HK-2 (cell line): ENCODE measurements around the gene SIRT5.

ENCODE experiments used
- DNase-seq: peaks from one replicate; pipeline ENCODE4 v3.0.0-alpha.2; 2018; ENCODE audit not compliant: unreplicated experiment

SIRT5 gene

GRCh38 chr6:13589801-13590200 is 15.4 kb downstream of the SIRT5 start:
- no peak for DNase-seq

GRCh38 chr6:13590574-13591153 is 16.3 kb downstream of the SIRT5 start:
- DNase-seq, result no peak

- no peak for DNase-seq
Observed at GRCh38 chr6:13591205-13591921, 17.0 kb downstream of the SIRT5 start.

GRCh38 chr6:13593103-13593502 is 18.7 kb downstream of the SIRT5 start:
- DNase-seq, result no peak

GRCh38 chr6:13593720-13594119 is 19.3 kb downstream of the SIRT5 start:
- DNase-seq, result no peak

DNA sequence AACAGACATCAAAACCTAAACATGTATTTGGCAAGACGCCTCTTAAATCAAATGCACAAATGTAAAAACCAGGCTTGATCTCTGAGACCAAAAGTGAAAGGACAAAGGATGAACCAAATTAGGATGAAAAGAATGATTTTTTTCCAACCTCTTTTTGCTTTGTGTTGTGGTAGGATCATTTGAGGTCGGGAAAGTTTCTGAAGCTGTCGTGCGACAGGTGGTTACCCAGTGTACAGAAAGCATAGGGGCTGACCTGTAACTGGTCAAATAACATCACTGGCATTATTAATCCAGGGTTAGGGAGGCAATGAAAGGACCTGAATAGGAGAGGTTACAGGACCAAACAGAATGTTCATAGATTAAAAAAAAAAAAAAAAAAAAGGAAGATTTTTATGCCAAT is 22.7 kb downstream of the SIRT5 start:
- DNase-seq, result no peak

GRCh38 chr6:13600036-13600435 is 25.6 kb downstream of the SIRT5 start:
- DNase-seq, result no peak

DNA sequence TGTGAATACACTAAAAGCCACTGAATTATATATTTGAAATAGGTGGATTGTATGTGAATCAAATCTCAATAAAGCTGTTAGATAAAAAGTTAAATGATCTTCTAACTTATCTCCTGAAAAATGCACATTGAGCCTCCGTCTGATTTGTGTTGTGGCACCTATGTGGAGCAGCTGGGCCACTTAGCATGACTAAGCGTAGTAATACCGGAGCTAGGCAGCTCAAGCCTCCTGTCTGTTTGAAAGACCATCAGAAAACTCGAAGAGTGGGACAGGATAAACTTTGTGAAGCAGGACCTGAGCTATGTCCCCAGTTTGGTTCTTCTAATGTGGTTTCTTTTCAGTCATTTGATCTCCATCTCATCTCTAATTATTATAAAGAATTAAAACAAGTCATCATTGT is 29.7 kb downstream of the SIRT5 start:
- no peak for DNase-seq

- DNase-seq, result no peak
Observed at GRCh38 chr6:13604546-13605416, 30.4 kb downstream of the SIRT5 start.

DNA sequence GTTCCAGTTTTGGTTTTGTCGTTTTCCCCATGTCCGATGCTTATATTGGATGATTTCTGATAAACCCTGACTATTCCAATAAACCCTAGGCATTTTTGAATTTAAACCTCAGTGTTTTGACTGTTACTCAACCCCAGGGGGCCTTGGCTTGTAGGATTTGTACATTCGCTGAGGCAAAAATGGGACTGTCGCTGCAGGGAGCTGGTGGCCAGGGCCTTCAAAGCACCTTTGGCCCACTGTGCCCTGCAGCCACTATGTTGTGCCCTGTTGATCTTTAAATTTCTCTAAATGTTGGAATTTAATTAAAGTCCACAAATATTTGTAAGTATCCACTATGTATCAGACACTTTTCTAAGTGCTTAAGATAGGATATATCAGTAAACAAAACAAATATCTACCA is 31.2 kb downstream of the SIRT5 start:
- DNase-seq, result no peak

DNA sequence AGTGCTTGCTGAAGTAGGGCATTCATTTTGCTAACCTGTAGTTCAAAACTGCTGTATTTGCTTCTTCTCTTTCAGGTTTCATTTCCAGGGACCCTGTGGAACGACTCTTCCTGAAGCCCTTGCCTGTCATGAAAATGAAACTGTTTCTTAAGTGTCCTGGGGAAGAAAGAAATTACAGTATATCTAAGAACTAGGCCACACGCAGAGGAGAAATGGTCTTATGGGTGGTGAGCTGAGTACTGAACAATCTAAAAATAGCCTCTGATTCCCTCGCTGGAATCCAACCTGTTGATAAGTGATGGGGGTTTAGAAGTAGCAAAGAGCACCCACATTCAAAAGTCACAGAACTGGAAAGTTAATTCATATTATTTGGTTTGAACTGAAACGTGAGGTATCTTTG is 37.3 kb downstream of the SIRT5 start:
- DNase-seq, result no peak

DNA sequence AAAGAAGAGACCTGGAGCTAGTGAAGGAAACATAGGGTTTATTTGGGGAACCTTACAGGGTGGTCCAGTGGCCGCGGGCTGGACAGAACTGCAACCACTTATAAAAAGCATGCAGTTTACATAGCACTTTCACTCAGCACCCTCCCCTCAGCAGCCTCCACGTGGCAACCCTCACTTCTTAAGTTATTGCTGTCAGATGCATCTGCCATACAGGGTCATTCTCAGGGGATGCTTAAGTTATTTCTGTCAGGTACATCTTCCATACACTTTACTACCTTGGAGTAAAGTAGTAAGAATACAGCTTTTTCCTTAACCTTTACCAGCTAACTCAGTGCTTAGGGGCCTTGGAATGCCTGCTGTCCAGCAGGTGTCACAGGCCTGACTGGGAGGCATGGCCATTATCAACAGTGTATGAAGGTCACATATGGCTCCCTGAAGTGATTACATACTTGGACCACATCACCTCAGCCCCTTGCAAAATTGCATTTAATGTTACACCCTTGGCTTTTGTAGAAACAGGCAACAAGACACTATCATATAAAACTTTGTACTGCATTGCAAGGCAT is 38.7 kb downstream of the SIRT5 start:
- no peak for DNase-seq

GRCh38 chr6:13614126-13614925 is 39.9 kb downstream of the SIRT5 start:
- peak; percentile 68 for DNase-seq

DNA sequence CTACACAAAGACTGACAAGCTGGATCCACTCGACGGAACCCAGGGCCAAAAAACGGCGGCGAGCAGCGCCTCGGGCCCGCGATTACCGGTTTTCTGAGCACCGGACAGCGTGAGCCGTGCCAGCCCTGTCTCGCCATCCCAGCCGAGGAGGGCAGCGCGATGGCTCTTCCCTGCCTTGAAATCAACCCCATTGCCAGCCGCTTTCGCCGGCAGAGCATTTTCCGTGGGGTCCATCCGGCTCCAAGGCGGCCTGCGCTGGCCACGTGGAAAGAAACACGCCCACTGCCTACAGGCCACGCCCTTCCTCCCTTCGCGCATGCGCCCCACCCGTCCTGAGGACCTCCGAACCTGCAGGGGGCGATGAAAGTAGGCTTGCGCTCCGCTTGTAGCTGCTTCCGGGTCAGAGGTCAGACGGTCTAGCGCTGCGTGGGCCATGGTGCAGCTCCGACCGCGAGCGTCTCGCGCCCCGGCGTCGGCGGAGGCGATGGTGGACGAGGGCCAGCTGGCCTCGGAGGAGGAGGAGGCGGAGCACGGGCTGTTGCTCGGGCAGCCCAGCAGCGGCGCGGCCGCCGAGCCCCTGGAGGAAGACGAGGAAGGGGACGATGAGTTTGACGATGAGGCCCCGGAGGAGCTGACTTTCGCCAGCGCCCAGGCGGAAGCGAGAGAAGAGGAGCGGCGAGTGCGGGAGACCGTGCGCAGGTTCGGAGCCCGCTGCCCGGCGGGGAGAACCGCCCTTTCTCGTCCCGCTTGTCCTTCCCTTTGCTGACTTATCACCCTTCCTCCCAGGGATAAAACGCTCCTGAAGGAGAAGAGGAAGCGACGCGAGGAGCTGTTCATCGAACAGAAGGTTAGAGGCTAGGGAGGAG is 40.8 kb downstream of the SIRT5 start, which contains the start of gene NOL7:
Gene NOL7, plus strand, starts transcription at position 410 of the 866 bp plus-strand sequence. Its CDS starts 24 bp downstream, at position 434.
- DNase-seq, result peak; percentile 98

- DNase-seq, result peak; percentile 49
Observed at GRCh38 chr6:13615792-13616120, 41.4 kb downstream of the SIRT5 start.

- DNase-seq, result no peak
Observed at GRCh38 chr6:13617066-13617465, 42.7 kb downstream of the SIRT5 start.

DNA sequence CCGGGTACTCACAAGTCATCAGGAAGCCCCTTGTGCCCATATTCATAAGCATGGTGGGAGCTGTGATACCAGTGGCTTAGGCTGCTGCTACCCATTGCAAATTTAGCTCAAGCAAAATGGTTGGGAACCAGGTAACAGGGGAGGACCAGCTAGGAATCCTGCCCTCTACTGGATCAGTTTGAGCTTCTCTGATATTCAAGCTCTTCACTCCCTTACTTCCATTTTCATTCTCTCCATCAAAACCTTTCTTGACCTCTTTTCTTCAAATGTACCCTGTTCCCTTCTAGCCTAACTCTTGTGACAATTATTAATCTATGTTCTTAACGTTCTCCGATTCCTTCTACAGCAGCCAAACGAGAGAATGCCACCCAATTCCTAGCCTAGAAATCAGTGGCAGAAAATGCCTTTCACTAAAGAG is 50.5 kb downstream of the SIRT5 start:
- no peak for DNase-seq

GRCh38 chr6:13629459-13630116 is 55.2 kb downstream of the SIRT5 start:
- DNase-seq, result no peak

- no peak for DNase-seq
Observed at GRCh38 chr6:13630499-13630898, 56.1 kb downstream of the SIRT5 start.

DNA sequence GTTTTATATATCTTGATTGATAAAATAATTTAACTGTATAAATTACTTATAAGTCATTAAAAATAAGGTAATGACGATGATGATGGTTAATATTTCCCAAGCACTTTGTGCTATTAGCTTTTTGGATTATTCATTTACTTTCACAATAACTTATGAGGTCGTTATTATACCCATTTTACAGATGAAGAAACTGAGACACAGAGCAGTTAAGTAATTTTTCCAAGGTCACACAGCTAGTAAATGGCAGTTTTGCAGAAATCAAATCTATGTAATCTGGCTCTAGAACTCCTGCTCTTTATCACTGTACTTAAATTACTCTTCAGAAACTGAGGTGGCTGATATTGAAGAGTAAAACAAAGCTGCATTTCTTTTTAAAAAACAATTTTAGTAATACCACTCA is 58.9 kb downstream of the SIRT5 start:
- no peak for DNase-seq
